ENCODE data around the gene NRIP2.
A peak's percentile ranks its signal among the peaks of the same experiment; 100 is the strongest.

Gene NRIP2

DNA sequence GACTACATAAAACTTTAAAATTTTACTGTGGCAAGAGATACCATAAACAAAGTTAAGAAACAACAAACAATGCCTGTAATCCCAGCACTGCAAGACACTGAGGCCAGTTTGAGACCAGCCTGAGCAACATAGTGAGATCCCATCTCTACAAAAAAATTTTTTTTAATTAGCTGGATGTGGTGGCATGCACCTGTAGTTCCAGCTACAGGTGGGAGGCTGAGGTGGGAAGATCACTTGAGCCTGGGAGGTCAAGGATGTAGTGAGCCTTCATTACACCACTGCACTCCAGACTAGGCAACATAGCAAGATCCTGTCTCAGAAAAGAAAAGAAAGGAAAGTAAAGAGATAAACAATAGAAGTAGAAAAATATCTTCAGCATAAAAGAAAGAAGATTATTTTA lies 25.3 kb upstream of the NRIP2 start:
- Histone ChIP-seq H2AFZ (ENCODE audit: low read length, unreplicated experiment) (no peak overlapping the region), H3K36me3 (ENCODE audit: insufficient read depth, low read length) (peaks cover 9% of the 10 kb centered on the region; the same call in 1 of the 2 replicates), H3K27ac (ENCODE audit: low read depth, low read length) (no peak overlapping the region)

DNA sequence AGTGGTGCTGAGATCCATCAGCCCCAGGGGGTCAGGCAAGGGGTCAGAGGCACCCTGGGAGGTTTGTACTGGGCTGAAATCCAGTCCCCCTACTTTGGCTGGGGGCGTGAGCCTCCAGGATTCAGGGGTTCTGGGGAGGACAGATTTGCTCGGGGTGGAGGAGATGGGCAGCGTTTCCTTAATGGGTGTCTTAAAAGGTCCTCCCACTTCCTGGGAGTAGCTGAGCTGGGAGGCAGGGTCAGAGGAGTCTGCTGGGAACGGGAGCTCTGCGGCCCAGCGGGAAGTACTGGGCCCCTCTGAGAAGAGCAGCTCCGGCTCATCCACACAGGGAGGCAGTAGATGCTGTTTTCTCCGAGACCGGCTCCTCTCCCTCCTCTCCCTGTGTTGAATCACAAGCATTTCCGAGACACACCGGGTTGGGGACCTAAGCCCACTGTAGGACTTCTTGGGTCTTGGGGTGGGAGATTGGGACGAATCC lies 24.1 kb upstream of the NRIP2 start:
- no peak overlapping the region for H2AFZ ChIP-seq (ENCODE audit: low read length, unreplicated experiment)
- peaks cover 7% of the 10 kb centered on the region; the same call in 1 of the 2 replicates for H3K36me3 ChIP-seq (ENCODE audit: insufficient read depth, low read length)
- H3K4me1 ChIP-seq (ENCODE audit: control insufficient read depth, insufficient read depth, low read length, unreplicated experiment) = no peaks in the 10 kb centered on the region
- H3K27ac ChIP-seq (ENCODE audit: low read depth, low read length) = no peak overlapping the region
- H3K4me3 ChIP-seq (ENCODE audit: low read depth, low read length) = no peak overlapping the region
- H3K27me3 ChIP-seq (ENCODE audit: insufficient read depth, low read length) = no peaks in the 10 kb centered on the region
- H3K79me2 ChIP-seq (ENCODE audit: control insufficient read depth, insufficient read depth, low read length, unreplicated experiment) = no peaks in the 10 kb centered on the region

More for the DNA sequence above, 25.3 kb upstream of the NRIP2 start:
- Histone ChIP-seq H3K4me3 (ENCODE audit: low read depth, low read length) (no peak overlapping the region), H3K27me3 (ENCODE audit: insufficient read depth, low read length) (no peaks in the 10 kb centered on the region), H3K79me2 (ENCODE audit: control insufficient read depth, insufficient read depth, low read length, unreplicated experiment) (no peaks in the 10 kb centered on the region), H3K4me1 (ENCODE audit: control insufficient read depth, insufficient read depth, low read length, unreplicated experiment) (no peaks in the 10 kb centered on the region)

DNA sequence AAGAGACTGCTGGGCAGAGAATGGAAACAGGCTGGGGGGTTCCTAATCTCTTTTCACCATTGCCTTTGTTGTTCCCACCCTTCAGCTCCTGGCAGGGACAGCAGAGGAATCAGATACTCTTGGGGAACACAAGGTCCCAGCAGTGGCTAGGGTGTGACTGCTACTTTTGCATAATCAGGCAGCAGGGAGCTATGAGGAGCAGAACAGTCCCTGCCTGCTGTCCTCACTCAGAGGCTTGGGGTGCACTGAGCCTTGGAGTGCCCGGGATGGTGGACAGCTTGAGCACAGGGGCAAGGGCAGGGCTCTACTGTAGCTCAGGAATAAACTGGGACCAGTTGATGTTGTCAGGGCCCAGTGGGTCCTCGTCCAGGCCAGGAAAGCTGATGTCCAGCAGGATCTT lies 23.5 kb upstream of the NRIP2 start:
- no peaks in the 10 kb centered on the region for H3K27me3 ChIP-seq (ENCODE audit: insufficient read depth, low read length)
- H2AFZ ChIP-seq (ENCODE audit: low read length, unreplicated experiment) = no peak overlapping the region
- no peak overlapping the region for H3K4me3 ChIP-seq (ENCODE audit: low read depth, low read length)
- H3K4me1 ChIP-seq (ENCODE audit: control insufficient read depth, insufficient read depth, low read length, unreplicated experiment) = no peaks in the 10 kb centered on the region
- no peaks in the 10 kb centered on the region for H3K79me2 ChIP-seq (ENCODE audit: control insufficient read depth, insufficient read depth, low read length, unreplicated experiment)
- no peak overlapping the region for H3K27ac ChIP-seq (ENCODE audit: low read depth, low read length)
- peaks cover 4% of the 10 kb centered on the region; the same call in 1 of the 2 replicates for H3K36me3 ChIP-seq (ENCODE audit: insufficient read depth, low read length)

DNA sequence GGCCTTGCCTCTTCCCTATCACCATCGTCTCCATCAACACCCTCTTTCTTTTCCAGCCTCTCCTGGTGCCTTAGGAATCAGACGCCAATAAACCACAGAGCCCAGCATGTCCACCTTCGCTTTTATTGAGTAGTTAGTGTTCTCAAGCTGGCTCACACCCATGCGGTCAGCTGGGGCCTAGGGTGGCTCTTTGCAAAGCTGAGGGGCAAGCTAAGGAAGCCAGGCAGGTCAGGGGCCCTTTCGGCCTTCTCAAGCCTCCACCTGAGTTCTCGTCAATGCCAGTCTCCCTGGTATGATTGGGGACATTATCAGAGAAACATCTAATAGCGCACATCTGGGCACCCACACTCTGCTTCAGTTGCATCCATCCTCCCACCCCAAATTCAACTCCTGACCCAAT lies 22.7 kb upstream of the NRIP2 start:
- H2AFZ ChIP-seq (ENCODE audit: low read length, unreplicated experiment) = no peak overlapping the region
- no peak overlapping the region for H3K27ac ChIP-seq (ENCODE audit: low read depth, low read length)
- H3K79me2 ChIP-seq (ENCODE audit: control insufficient read depth, insufficient read depth, low read length, unreplicated experiment) = no peaks in the 10 kb centered on the region
- no peaks in the 10 kb centered on the region for H3K36me3 ChIP-seq (ENCODE audit: insufficient read depth, low read length)
- H3K27me3 ChIP-seq (ENCODE audit: insufficient read depth, low read length) = no peaks in the 10 kb centered on the region
- no peaks in the 10 kb centered on the region for H3K4me1 ChIP-seq (ENCODE audit: control insufficient read depth, insufficient read depth, low read length, unreplicated experiment)
- no peak overlapping the region for H3K4me3 ChIP-seq (ENCODE audit: low read depth, low read length)

DNA sequence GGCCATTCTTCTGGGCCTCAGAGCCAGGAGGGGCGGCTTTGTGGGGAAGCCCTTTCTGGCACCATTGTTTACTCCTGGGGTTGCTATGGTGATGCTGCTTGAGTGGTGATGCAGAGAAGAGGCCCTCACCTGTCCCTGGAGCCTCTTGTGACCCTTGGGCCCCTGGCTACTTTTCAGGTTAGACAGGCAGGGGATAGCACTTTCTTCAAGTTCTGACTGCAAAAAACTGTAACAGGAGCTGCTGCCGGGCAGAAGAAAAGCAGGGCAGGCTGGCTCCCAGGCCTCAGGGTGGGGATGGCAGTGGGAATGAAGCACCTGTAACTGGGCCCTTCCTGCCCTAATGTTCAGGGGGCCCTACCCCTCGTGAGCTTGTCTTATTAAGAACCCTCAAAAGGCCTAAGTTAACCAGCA lies 22.2 kb upstream of the NRIP2 start, which contains the start of gene TEX52:
TSS of gene TEX52 (minus strand) at position 19 of the 411 bp plus-strand sequence. CDS start at position 6, 13 bp downstream.
- Histone ChIP-seq H3K4me3 (ENCODE audit: low read depth, low read length) (no peak within 1 kb of the TSS), H3K79me2 (ENCODE audit: control insufficient read depth, insufficient read depth, low read length, unreplicated experiment) (no peaks in the 10 kb centered on the region), H3K27ac (ENCODE audit: low read depth, low read length) (no peak within 1 kb of the TSS), H3K27me3 (ENCODE audit: insufficient read depth, low read length) (no peaks in the 10 kb centered on the region), H2AFZ (ENCODE audit: low read length, unreplicated experiment) (no peak within 1 kb of the TSS), H3K4me1 (ENCODE audit: control insufficient read depth, insufficient read depth, low read length, unreplicated experiment) (no peaks in the 10 kb centered on the region), H3K36me3 (ENCODE audit: insufficient read depth, low read length) (no peaks in the 10 kb centered on the region)

DNA sequence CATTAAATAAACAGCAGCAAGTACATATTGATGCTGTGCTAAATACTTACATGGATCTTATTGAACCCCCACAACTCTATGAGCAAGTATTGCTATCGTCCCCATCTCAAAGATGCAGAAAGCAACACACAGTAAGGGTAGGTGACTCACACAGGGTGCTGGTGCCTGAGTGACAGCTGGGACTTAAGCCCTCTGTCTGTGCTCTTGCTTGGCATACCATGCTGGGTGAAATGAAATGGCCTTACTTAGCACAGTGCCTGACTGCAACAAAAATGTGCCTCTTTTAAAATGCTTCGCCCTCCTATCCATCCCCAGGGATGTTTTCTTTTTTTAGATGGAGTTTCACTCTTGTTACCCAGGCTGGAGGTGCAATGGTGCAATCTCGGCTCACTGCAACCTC lies 21.2 kb upstream of the NRIP2 start:
- Histone ChIP-seq H3K4me1 (ENCODE audit: control insufficient read depth, insufficient read depth, low read length, unreplicated experiment) (no peaks in the 10 kb centered on the region), H3K4me3 (ENCODE audit: low read depth, low read length) (no peak overlapping the region)

DNA sequence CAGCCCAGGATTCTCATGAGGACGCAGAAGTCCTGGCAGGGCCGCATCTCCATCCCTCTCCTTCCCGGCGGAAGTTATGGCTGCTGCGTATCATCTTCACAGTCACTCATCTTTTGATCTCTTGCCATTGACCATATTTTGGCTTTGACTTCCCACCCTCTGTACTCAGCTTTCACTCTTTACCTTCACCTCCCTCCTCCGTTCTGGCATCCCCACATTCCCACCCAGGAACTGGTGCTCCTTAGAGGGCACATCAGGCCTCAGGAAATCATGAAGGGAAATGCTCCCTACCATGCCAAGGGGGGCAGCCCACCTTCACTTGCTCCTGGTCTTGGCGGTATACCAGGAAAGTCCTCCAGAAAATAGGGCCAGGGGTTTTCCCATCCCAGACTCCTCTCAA lies 20.7 kb upstream of the NRIP2 start:
- Histone ChIP-seq H3K4me3 (ENCODE audit: low read depth, low read length) (no peak overlapping the region), H3K79me2 (ENCODE audit: control insufficient read depth, insufficient read depth, low read length, unreplicated experiment) (no peaks in the 10 kb centered on the region), H2AFZ (ENCODE audit: low read length, unreplicated experiment) (no peak overlapping the region), H3K27me3 (ENCODE audit: insufficient read depth, low read length) (no peaks in the 10 kb centered on the region), H3K4me1 (ENCODE audit: control insufficient read depth, insufficient read depth, low read length, unreplicated experiment) (no peaks in the 10 kb centered on the region), H3K27ac (ENCODE audit: low read depth, low read length) (no peak overlapping the region), H3K36me3 (ENCODE audit: insufficient read depth, low read length) (no peaks in the 10 kb centered on the region)

More for the DNA sequence above, 21.2 kb upstream of the NRIP2 start:
- Histone ChIP-seq H3K79me2 (ENCODE audit: control insufficient read depth, insufficient read depth, low read length, unreplicated experiment) (no peaks in the 10 kb centered on the region), H2AFZ (ENCODE audit: low read length, unreplicated experiment) (no peak overlapping the region), H3K27me3 (ENCODE audit: insufficient read depth, low read length) (no peaks in the 10 kb centered on the region), H3K27ac (ENCODE audit: low read depth, low read length) (no peak overlapping the region), H3K36me3 (ENCODE audit: insufficient read depth, low read length) (no peaks in the 10 kb centered on the region)

DNA sequence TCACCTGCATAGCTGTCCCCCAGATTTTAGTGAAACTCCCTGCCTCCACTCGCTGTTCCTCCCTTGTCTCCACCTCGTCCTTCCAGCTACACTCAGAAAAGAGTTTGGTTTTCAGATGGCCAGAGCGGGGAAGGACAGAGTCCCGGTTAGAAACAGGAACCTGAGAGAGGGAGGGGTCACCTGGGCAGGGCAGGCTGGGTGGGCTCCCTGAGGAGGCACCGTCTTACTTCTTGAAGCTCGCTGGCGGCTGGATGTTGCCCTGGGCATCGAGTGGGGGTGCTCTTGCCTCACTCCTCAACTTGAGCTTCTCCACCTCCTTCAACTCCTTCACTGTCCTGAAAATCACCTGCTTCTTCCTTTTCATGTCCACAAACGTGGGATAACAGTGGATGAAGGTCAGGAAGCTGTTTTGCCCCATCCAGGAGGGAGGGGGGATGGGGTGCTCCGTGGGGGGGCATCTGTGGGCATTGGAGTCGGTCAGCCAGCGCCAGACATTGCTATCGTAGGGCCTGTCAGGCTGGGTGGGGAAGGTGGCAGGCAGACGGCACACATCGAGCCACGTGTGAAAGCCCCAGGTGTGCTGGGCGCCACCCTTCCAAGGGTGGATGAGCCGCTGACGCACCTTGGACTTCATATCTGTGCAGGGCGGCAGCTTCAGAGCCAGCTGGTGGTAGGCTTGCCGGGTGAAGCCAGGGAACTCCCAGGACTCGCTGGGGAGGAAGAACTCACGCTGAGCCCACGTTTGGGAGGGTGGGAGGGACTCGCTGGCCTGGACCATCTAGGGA lies 20.0 kb upstream of the NRIP2 start:
- H3K27ac ChIP-seq (ENCODE audit: low read depth, low read length) = no peak overlapping the region
- no peak overlapping the region for H3K4me3 ChIP-seq (ENCODE audit: low read depth, low read length)
- H3K27me3 ChIP-seq (ENCODE audit: insufficient read depth, low read length) = no peaks in the 10 kb centered on the region
- H3K36me3 ChIP-seq (ENCODE audit: insufficient read depth, low read length) = no peaks in the 10 kb centered on the region
- H3K79me2 ChIP-seq (ENCODE audit: control insufficient read depth, insufficient read depth, low read length, unreplicated experiment) = no peaks in the 10 kb centered on the region
- H2AFZ ChIP-seq (ENCODE audit: low read length, unreplicated experiment) = no peak overlapping the region
- H3K4me1 ChIP-seq (ENCODE audit: control insufficient read depth, insufficient read depth, low read length, unreplicated experiment) = peaks cover 1% of the 10 kb centered on the region

DNA sequence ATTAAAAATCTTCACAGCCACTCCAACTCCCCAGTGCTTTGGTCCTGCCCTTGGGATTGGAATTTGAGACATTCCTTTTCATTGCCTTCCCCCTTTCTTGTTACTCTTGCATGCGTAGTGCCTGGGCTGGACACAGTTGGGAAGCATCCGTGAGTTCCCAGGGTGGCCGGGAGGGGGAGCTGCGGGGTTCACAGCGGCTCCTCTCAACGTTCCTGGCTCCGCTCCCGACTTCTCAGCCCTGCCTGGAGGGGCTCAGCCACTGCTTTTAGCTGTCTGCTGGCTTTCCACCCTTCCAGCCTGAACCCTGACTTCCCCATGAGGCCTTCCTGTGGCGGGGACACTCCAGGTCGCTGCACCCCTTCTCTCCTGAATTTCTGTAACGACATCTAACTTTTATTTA lies 18.8 kb upstream of the NRIP2 start:
- no peaks in the 10 kb centered on the region for H3K36me3 ChIP-seq (ENCODE audit: insufficient read depth, low read length)
- H3K4me3 ChIP-seq (ENCODE audit: low read depth, low read length) = no peak overlapping the region
- H2AFZ ChIP-seq (ENCODE audit: low read length, unreplicated experiment) = no peak overlapping the region
- H3K79me2 ChIP-seq (ENCODE audit: control insufficient read depth, insufficient read depth, low read length, unreplicated experiment) = no peaks in the 10 kb centered on the region
- no peaks in the 10 kb centered on the region for H3K27me3 ChIP-seq (ENCODE audit: insufficient read depth, low read length)
- H3K27ac ChIP-seq (ENCODE audit: low read depth, low read length) = no peak overlapping the region
- H3K4me1 ChIP-seq (ENCODE audit: control insufficient read depth, insufficient read depth, low read length, unreplicated experiment) = peaks cover 8% of the 10 kb centered on the region

DNA sequence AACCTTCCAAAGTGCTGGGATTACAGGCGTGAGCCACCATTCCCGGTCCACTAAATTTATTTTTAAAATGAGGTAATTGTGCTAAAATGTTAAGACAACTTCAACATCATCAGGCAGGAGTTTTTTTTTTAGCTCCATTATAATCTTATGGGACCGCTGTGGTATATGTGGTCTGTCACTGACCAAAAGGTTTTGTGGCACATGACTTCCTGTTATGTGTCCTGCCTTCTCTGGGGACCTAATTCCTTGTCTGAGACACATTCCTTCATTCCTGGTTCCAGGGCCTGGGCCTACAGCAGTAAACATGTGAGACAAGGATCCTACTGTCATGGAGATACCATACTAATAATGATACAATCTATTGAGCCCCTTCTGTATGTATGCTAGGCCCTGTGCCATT lies 17.1 kb upstream of the NRIP2 start:
- Histone ChIP-seq H3K36me3 (ENCODE audit: insufficient read depth, low read length) (no peaks in the 10 kb centered on the region), H3K27me3 (ENCODE audit: insufficient read depth, low read length) (no peaks in the 10 kb centered on the region), H3K79me2 (ENCODE audit: control insufficient read depth, insufficient read depth, low read length, unreplicated experiment) (no peaks in the 10 kb centered on the region), H3K4me1 (ENCODE audit: control insufficient read depth, insufficient read depth, low read length, unreplicated experiment) (peaks cover 8% of the 10 kb centered on the region), H3K27ac (ENCODE audit: low read depth, low read length) (no peak overlapping the region), H2AFZ (ENCODE audit: low read length, unreplicated experiment) (no peak overlapping the region), H3K4me3 (ENCODE audit: low read depth, low read length) (no peak overlapping the region)

DNA sequence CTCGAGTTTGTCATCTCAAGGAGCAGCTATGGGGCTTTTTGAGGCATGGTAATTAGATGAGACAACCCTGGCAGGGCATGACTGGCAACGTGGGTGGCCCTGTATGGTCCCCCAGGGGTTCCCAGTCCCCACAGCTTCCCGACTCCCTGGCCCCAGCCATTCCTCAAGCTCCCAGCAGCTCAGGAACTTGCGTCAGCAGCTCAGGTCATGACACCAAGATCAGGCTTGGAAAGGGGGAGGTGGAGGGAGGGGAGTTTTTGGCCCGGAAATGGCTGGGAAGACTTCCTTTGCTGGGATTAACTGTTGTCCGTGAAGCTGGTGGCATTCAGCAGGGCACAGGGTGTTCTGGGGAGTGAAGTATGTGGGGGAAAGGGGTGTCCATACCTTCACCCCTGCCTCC lies 10.4 kb upstream of the NRIP2 start:
- Histone ChIP-seq H3K4me1 (ENCODE audit: control insufficient read depth, insufficient read depth, low read length, unreplicated experiment) (peaks cover 19% of the 10 kb centered on the region), H2AFZ (ENCODE audit: low read length, unreplicated experiment) (peak overlapping the region; percentile 32), H3K4me3 (ENCODE audit: low read depth, low read length) (no peak overlapping the region), H3K79me2 (ENCODE audit: control insufficient read depth, insufficient read depth, low read length, unreplicated experiment) (no peaks in the 10 kb centered on the region), H3K27ac (ENCODE audit: low read depth, low read length) (peak overlapping the region; percentile 16; the same call in 1 of the 2 replicates), H3K36me3 (ENCODE audit: insufficient read depth, low read length) (no peaks in the 10 kb centered on the region), H3K27me3 (ENCODE audit: insufficient read depth, low read length) (no peaks in the 10 kb centered on the region)
